Smooth muscle cell (in vitro differentiated cells): Measurements from ENCODE around the gene LRP1B. TPM values are rescaled to one million over a fixed set of nuclear protein-coding genes. Genes with fewer than 3 reads are reported as not detected.

Experiments
- DNase-seq: peaks from one replicate; lab custom pipeline; 2025; ENCODE audit not compliant: unreplicated experiment; lab: John Stamatoyannopoulos, UW
- H2AFZ ChIP-seq: fragments of 200-600 bp; sonication (generic); 2 replicates; pipeline ENCODE4 v1.6.0; 2016; ENCODE audit warnings: antibody characterized with exemption, low read depth, mild to moderate bottlenecking
- H3F3A ChIP-seq: fragments of 200-600 bp; sonication (generic); 2 replicates; pipeline ENCODE4 v1.6.0; 2017; ENCODE audit warnings: antibody characterized with exemption, low read depth
- H3K27ac ChIP-seq: fragments of 200-600 bp; sonication (generic); 2 replicates; pipeline ENCODE4 v1.5.1; 2016; ENCODE audit warnings: low read depth, mild to moderate bottlenecking
- H3K27me3 ChIP-seq: fragments of 200-600 bp; sonication (generic); 2 replicates; pipeline ENCODE4 v1.6.1; 2016; ENCODE audit warnings: low read depth, mild to moderate bottlenecking
- H3K36me3 ChIP-seq: fragments of 200-600 bp; sonication (generic); 2 replicates; pipeline ENCODE4 v1.5.1; 2016; ENCODE audit warnings: low read depth
- H3K4me1 ChIP-seq: fragments of 200-600 bp; sonication (generic); 2 replicates; pipeline ENCODE4 v1.5.1; 2016; ENCODE audit warnings: low read depth
- H3K4me2 ChIP-seq: fragments of 200-600 bp; sonication (generic); 2 replicates; pipeline ENCODE4 v1.6.0; 2016; ENCODE audit warnings: mild to moderate bottlenecking
- H3K4me3 ChIP-seq: fragments of 200-600 bp; sonication (generic); 2 replicates; pipeline ENCODE4 v1.5.1; 2016; ENCODE audit warnings: mild to moderate bottlenecking
- H3K79me2 ChIP-seq: fragments of 200-600 bp; sonication (generic); 2 replicates; pipeline ENCODE4 v1.6.0; 2016; ENCODE audit warnings: low read depth, mild to moderate bottlenecking
- H3K9ac ChIP-seq: fragments of 200-600 bp; sonication (generic); 2 replicates; pipeline ENCODE4 v1.6.0; 2016; ENCODE audit warnings: low read depth
- H3K9me3 ChIP-seq: fragments of 200-600 bp; sonication (generic); replicated peaks from 2 replicates; pipeline ENCODE4 v1.5.1; 2016; ENCODE audit warnings: low read depth
- H4K20me1 ChIP-seq: fragments of 200-600 bp; sonication (generic); 2 replicates; pipeline ENCODE4 v1.6.0; 2016; ENCODE audit warnings: low read depth
- WGBS: methylation state at CpG from one replicate; pipeline ENCODE4 v1.1.7; 2016; ENCODE audit warnings: low lambda C conversion rate; 5-methylcytosine and 5-hydroxymethylcytosine counted together
- polyA plus RNA-seq: library from polyadenylated mRNA; unstranded; fragments of >200 nt; fragmentation: Nextera tagmentation; extraction: Ambion mirVana; gene quantifications from 2 replicates; pipeline ENCODE4 v1.2.1, GENCODE V29; 2016
- total RNA-seq: library from RNA; depleted of rRNA; stranded (reverse); fragments of >200 nt; gene quantifications from 2 replicates; pipeline ENCODE4 v1.2.3, GENCODE V29; 2014
- TF ChIP-seq, protein P1 (sequence below): fragments of 200-600 bp; sonication (generic); IDR thresholded peaks from 2 replicates; pipeline ENCODE4 v1.5.1; 2017; ENCODE audit warnings: borderline replicate concordance, mild to moderate bottlenecking, antibody characterized with exemption; ENCODE audit not compliant: insufficient read depth, poor library complexity, severe bottlenecking

LRP1B gene
- total and polyA plus RNA-seq, 2 experiments from 2014 or later: 0.08 to 2.9 TPM

DNA sequence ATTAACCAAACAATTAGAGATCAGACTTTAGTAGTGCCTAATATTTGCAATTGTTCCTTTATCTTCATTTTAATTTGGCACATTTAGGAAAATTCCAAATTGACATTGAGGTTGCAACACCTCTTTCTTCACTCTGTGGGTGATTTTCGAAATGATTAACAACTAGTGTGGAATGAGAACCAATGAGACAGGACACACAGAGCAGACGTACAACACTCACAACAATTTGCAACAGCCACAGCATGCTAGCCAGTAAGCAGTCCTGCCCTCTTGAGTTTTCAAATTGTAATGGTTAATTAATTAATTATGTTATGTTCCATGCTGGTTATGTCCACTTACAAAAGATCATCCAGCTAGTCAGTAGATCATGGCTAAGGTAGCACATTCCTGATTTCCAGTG is 339.3 kb downstream of the LRP1B start:
- Histone ChIP-seq H4K20me1 (no peaks in the 10 kb centered on the region), H3K36me3 (no peaks in the 10 kb centered on the region), H3K4me3 (no peak overlapping the region), H3K27ac (no peak overlapping the region), H3K4me2 (no peak overlapping the region), H3K79me2 (no peaks in the 10 kb centered on the region), H3F3A (no peaks in the 10 kb centered on the region), H3K9me3 (no peaks in the 10 kb centered on the region), H3K27me3 (no peaks in the 10 kb centered on the region), H3K9ac (no peak overlapping the region), H2AFZ (no peak overlapping the region), H3K4me1 (no peaks in the 10 kb centered on the region)
- TF ChIP-seq, protein P1, sequence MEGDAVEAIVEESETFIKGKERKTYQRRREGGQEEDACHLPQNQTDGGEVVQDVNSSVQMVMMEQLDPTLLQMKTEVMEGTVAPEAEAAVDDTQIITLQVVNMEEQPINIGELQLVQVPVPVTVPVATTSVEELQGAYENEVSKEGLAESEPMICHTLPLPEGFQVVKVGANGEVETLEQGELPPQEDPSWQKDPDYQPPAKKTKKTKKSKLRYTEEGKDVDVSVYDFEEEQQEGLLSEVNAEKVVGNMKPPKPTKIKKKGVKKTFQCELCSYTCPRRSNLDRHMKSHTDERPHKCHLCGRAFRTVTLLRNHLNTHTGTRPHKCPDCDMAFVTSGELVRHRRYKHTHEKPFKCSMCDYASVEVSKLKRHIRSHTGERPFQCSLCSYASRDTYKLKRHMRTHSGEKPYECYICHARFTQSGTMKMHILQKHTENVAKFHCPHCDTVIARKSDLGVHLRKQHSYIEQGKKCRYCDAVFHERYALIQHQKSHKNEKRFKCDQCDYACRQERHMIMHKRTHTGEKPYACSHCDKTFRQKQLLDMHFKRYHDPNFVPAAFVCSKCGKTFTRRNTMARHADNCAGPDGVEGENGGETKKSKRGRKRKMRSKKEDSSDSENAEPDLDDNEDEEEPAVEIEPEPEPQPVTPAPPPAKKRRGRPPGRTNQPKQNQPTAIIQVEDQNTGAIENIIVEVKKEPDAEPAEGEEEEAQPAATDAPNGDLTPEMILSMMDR: no peak
- WGBS: 77% methylated on average over 2 of the region's 2 CpGs
- no peak for DNase-seq

DNA sequence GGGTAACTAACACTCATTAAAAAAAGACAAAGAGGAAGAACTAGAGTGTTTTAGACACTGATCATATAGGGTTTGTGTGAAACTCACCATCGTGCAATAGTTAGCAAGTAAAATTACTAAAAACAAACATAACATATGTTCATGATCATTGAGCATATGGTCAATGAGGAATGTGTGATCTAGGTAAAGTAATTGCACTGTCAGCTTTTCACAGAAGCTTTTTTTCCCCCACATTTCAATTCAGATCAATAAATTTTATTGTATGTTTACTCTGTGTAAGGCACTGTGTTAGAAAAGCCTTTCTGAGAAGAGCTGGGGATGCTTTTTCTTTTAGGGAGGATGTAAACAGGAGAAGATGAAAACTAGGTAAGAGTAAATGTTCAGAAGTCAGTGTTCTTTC is 348.2 kb downstream of the LRP1B start:
- H3K36me3 ChIP-seq: no peaks in the 10 kb centered on the region
- no peak overlapping the region for H3K4me3 ChIP-seq
- H3K27me3 ChIP-seq: no peaks in the 10 kb centered on the region
- no peaks in the 10 kb centered on the region for H3K4me1 ChIP-seq
- peaks cover 4% of the 10 kb centered on the region for H3F3A ChIP-seq
- no peak overlapping the region for H3K4me2 ChIP-seq
- TF ChIP-seq, protein P1: no peak
- no peak overlapping the region for H3K27ac ChIP-seq
- no peaks in the 10 kb centered on the region for H3K79me2 ChIP-seq
- no peaks in the 10 kb centered on the region for H3K9me3 ChIP-seq
- no peaks in the 10 kb centered on the region for H4K20me1 ChIP-seq
- WGBS: 86% methylated on average over 1 of the region's 1 CpG
- H2AFZ ChIP-seq: no peak overlapping the region
- no peak overlapping the region for H3K9ac ChIP-seq
- no peak for DNase-seq

- H3K4me2 ChIP-seq: peak overlapping the region; percentile 76
- H3F3A ChIP-seq: peaks cover 4% of the 10 kb centered on the region
- H4K20me1 ChIP-seq: no peaks in the 10 kb centered on the region
- TF ChIP-seq, protein P1: no peak
- no peaks in the 10 kb centered on the region for H3K79me2 ChIP-seq
- no peaks in the 10 kb centered on the region for H3K27me3 ChIP-seq
- no peaks in the 10 kb centered on the region for H3K9me3 ChIP-seq
- peak overlapping the region; percentile 28 for H2AFZ ChIP-seq
- no peaks in the 10 kb centered on the region for H3K4me1 ChIP-seq
- no peaks in the 10 kb centered on the region for H3K36me3 ChIP-seq
- H3K4me3 ChIP-seq: no peak overlapping the region
- peak overlapping the region; percentile 74 for H3K27ac ChIP-seq
- no peak for DNase-seq
- peak overlapping the region; percentile 2 for H3K9ac ChIP-seq
- 18% methylated on average over 2 of the region's 2 CpGs for WGBS
Observed at GRCh38 chr2:141778315-141778835, 352.4 kb downstream of the LRP1B start.

DNA sequence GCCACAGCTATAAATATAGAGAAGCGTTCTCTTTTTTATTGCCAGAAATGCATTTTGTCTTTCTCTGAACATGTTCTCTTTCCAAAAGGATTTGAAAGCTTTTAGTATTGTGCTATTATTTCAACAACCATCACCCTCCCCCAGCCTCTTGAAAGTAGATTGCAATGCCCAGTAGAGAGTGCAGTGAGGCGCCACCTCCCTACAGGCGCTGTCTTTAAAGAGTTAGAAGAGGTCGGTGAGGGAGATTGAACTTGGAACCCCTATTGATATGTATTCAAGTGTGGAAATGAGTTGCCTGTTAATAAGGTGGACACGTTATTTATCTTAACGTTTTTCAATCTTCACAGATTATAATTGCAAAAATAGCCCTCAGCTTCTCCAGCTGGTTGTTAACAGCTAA is 360.3 kb downstream of the LRP1B start:
- no peak overlapping the region for H3K27ac ChIP-seq
- H3K4me1 ChIP-seq: peaks cover 10% of the 10 kb centered on the region
- WGBS: 87% methylated on average over 6 of the region's 6 CpGs

More for the DNA sequence above, 360.3 kb downstream of the LRP1B start:
- Histone ChIP-seq H3K79me2 (no peaks in the 10 kb centered on the region), H3K27me3 (no peaks in the 10 kb centered on the region), H3K36me3 (no peaks in the 10 kb centered on the region), H3K4me2 (no peak overlapping the region), H3F3A (no peaks in the 10 kb centered on the region), H3K9me3 (no peaks in the 10 kb centered on the region), H3K4me3 (no peak overlapping the region), H2AFZ (no peak overlapping the region), H3K9ac (no peak overlapping the region), H4K20me1 (no peaks in the 10 kb centered on the region)
- TF ChIP-seq, protein P1: no peak
- DNase-seq: no peak
